SIG-M5 treated with dmso at 0.1 percent for 504 hours (cell line): ENCODE results near the gene GTSF1L.

Experiments
- DNase-seq: peaks from one replicate; lab custom pipeline; 2025; ENCODE audit not compliant: unreplicated experiment; lab: John Stamatoyannopoulos, UW

Gene GTSF1L

GRCh38 chr20:43746344-43747137 is 19.7 kb upstream of the GTSF1L start:
- peak; percentile 63 for DNase-seq

GRCh38 chr20:43744966-43745730 is 18.3 kb upstream of the GTSF1L start:
- peak; percentile 88 for DNase-seq

- no peak for DNase-seq
These were observed 17.4 kb upstream of the GTSF1L start for GRCh38 chr20:43744151-43744611.

GRCh38 chr20:43740642-43741041 is 13.8 kb upstream of the GTSF1L start:
- DNase-seq: no peak

- no peak for DNase-seq
These were observed 12.4 kb upstream of the GTSF1L start for GRCh38 chr20:43739148-43739749.

GRCh38 chr20:43737925-43738324 is 11.1 kb upstream of the GTSF1L start:
- no peak for DNase-seq

- DNase-seq: peak; percentile 47
These were observed 9.9 kb upstream of the GTSF1L start for GRCh38 chr20:43736588-43737158.

- no peak for DNase-seq
These were observed 5.1 kb upstream of the GTSF1L start for GRCh38 chr20:43731927-43732326.

DNA sequence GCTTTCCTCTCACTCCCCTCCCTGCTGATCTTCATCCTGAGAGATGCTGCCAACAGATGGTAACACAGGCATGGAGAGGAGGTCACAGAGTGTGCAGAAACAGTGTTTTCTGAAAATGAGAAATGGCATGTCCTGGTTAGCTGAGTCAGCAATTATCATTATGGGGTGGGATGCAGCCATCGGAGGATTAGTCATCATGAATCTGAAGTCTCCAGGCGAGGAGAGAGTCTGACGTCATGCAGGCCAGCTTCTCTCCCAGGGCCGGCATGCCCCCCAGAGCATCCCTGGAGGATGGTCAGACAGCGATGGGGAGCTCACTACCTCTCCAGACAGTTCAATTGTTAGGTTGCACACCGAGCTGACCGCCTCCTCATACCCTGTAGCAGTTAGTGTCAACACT is 4.7 kb upstream of the GTSF1L start:
- no peak for DNase-seq

- DNase-seq: no peak
These were observed 2.0 kb upstream of the GTSF1L start for GRCh38 chr20:43728686-43729255.

GRCh38 chr20:43727980-43728590 is 1.3 kb upstream of the GTSF1L start:
- DNase-seq: peak; percentile 33

DNA sequence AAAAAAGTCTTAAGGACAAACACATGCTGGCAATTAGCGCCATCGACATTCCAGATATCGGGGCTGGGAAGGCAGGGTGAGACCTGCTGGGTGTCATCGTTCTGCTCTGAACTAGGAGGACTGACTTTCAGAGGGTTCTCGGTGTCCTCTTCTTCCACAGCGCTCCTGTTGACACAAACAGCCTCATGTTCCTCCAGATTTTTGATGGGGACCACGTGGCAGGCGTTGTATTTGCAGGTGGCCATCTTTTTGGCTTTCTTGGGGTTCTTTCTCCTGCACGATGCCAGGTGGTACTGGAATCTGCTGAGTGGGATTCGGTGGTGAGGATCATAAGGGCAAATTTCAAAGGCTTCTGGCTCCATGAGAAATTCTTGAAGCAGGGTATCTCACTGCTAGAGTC is 469 bp downstream of the GTSF1L start:
- DNase-seq: no peak

- DNase-seq: no peak
These were observed 1.1 kb downstream of the GTSF1L start for GRCh38 chr20:43725666-43726065.

- peak; percentile 46 for DNase-seq
These were observed 2.4 kb downstream of the GTSF1L start for GRCh38 chr20:43724383-43724782.

- DNase-seq: no peak
These were observed 3.1 kb downstream of the GTSF1L start for GRCh38 chr20:43723735-43724134.

GRCh38 chr20:43723186-43723585 is 3.6 kb downstream of the GTSF1L start:
- DNase-seq: no peak

DNA sequence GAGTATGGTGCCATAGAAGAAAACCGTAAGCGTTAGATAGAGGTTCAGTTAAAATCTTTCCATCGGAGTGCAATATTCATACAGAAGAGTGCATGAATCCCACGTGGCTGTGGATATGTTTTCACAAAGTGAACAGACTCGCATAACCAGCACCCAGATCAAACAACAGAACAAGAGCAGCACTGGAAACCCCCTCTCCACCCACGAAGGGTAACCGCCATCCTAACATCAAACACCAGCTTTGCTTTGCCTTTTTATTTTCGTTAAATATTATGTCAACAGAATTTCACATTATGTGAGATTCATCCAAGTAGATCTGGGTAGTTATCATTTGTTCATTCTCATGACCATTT is 4.7 kb downstream of the GTSF1L start:
- no peak for DNase-seq

- no peak for DNase-seq
These were observed 5.2 kb downstream of the GTSF1L start for GRCh38 chr20:43721429-43722152.

DNA sequence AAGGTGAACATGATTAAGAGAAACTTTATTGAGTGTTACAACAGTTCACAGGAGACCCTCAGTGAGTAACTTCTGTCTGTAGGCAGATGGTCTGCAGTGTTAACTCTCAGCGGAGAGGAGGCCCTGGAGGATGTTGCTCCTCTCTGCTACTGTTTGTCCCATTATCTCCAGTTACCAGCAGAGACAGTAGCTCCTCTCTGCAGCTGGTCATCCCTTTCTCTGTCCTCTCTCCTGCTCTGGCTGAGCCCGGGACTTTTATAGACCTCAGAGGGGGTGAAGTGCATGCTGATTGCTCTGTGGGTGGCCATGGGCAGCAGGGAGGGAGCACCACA is 5.7 kb downstream of the GTSF1L start:
- no peak for DNase-seq

DNA sequence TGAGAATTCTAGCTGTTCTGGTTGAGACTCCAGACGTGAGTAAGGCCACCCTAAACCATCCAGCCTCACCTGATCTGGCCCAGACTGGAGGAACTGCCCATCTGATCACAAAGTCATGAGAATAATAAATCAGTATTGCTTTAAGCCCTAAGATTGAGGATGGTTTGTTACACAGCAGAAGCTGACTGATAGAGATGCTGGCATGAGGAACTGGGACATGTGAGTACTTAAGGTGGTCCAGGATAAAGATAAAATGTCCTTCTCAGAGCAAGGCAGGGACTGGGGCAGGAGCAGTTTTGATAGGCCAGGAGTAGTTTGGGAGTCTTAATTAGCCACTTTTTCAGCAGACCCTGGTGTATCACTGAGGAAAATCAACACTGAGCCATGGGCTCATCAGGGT is 6.8 kb downstream of the GTSF1L start:
- no peak for DNase-seq
